Activated CD8-positive, alpha-beta T cell treated with anti-CD3 and anti-CD28 coated beads for 36 hours (primary cell): Measurements from ENCODE around the gene ANKRD22. TPM values are rescaled to one million over a fixed set of nuclear protein-coding genes. Genes with fewer than 3 reads are reported as not detected.
A peak's percentile ranks its signal among the peaks of the same experiment; 100 is the strongest.

Source experiments
- ATAC-seq: fragments of 200-7000 bp; cut with Tn5 transposase; one replicate; pipeline ENCODE4 v1.10.0; 2021; ENCODE audit warnings: mild to moderate bottlenecking, moderate library complexity
- CTCF ChIA-PET: fragments of 350-600 bp; sonication (Branson Sonifier 250); formaldehyde crosslinking; loops from one replicate; lab custom pipeline; 2021; ENCODE audit warnings: antibody characterized with exemption; lab: Charles Lee
- POLR2A ChIA-PET: fragments of 350-600 bp; sonication (Branson Sonifier 250); formaldehyde crosslinking; loops from one replicate; lab custom pipeline; 2021; ENCODE audit warnings: antibody characterized with exemption; lab: Charles Lee
- DNase-seq: peaks from one replicate; pipeline ENCODE4 v3.0.0-alpha.2; 2020
- H3K27ac Mint-ChIP-seq: one replicate; pipeline ENCODE4 v1.8.0; 2021; ENCODE audit warnings: mild to moderate bottlenecking, mixed read lengths
- H3K27me3 Mint-ChIP-seq: one replicate; pipeline ENCODE4 v1.8.0; 2021; ENCODE audit warnings: mixed read lengths
- H3K36me3 Mint-ChIP-seq: one replicate; pipeline ENCODE4 v1.8.0; 2021; ENCODE audit warnings: low read depth, mixed read lengths
- H3K4me1 Mint-ChIP-seq: one replicate; pipeline ENCODE4 v1.8.0; 2021; ENCODE audit warnings: low read depth, mixed read lengths
- H3K4me3 Mint-ChIP-seq: one replicate; pipeline ENCODE4 v1.8.0; 2021; ENCODE audit warnings: mild to moderate bottlenecking, moderate library complexity, mixed read lengths
- H3K9me3 Mint-ChIP-seq: one replicate; pipeline ENCODE4 v1.8.0; 2021; ENCODE audit warnings: mixed read lengths
- intact Hi-C: fragments of 100-400 bp; cut with micrococcal nuclease; formaldehyde crosslinking; loops from one replicate; pipeline ENCODE4 v1.10.0; 2022
- total RNA-seq, 2 experiments: library from RNA; stranded (reverse); gene quantifications; one replicate each; pipeline ENCODE4 v1.2.3, GENCODE V29; 2021
- TF ChIP-seq, protein P1 (sequence below): fragments of 200-600 bp; IDR thresholded peaks from one replicate; pipeline ENCODE4 v1.8.0; 2022; ENCODE audit warnings: antibody characterized with exemption, mild to moderate bottlenecking

ANKRD22 gene
- total RNA-seq, 2 experiments from 2014 or later: not detected

GRCh38 chr10:88880282-88881076 is 28.8 kb upstream of the ANKRD22 start:
- intact Hi-C loops: loop anchor here (1.0 kb wide), 1 partner anchor 45 kb away; no protein-coding TSS in a partner anchor
- peaks cover 61% of the 10 kb centered on the region for H3K4me1 Mint-ChIP-seq
- POLR2A ChIA-PET: interaction anchor here (0.6 to 2.9 kb wide), 27 partner anchors 9 to 1062 kb away, joined by 3 to 16 read pairs (median 4); partner anchors contain the start of genes ATAD1 and FAS
- no peaks in the 10 kb centered on the region for H3K9me3 Mint-ChIP-seq
- ATAC-seq: peak; percentile 83
- no peaks in the 10 kb centered on the region for H3K27me3 Mint-ChIP-seq
- peak; percentile 89 for DNase-seq
- H3K36me3 Mint-ChIP-seq: peaks cover 37% of the 10 kb centered on the region
- peak overlapping the region; percentile 98 for H3K27ac Mint-ChIP-seq
- peak overlapping the region; percentile 91 for H3K4me3 Mint-ChIP-seq
- CTCF ChIA-PET: interaction anchor here (0.9 to 5.0 kb wide), 14 partner anchors 10 to 54 kb away, joined by 3 to 34 read pairs (median 6); no protein-coding TSS in a partner anchor
- TF ChIP-seq, protein P1, sequence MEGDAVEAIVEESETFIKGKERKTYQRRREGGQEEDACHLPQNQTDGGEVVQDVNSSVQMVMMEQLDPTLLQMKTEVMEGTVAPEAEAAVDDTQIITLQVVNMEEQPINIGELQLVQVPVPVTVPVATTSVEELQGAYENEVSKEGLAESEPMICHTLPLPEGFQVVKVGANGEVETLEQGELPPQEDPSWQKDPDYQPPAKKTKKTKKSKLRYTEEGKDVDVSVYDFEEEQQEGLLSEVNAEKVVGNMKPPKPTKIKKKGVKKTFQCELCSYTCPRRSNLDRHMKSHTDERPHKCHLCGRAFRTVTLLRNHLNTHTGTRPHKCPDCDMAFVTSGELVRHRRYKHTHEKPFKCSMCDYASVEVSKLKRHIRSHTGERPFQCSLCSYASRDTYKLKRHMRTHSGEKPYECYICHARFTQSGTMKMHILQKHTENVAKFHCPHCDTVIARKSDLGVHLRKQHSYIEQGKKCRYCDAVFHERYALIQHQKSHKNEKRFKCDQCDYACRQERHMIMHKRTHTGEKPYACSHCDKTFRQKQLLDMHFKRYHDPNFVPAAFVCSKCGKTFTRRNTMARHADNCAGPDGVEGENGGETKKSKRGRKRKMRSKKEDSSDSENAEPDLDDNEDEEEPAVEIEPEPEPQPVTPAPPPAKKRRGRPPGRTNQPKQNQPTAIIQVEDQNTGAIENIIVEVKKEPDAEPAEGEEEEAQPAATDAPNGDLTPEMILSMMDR: no peak

GRCh38 chr10:88879534-88880281 is 28.1 kb upstream of the ANKRD22 start, which contains the start of gene STAMBPL1:
Gene STAMBPL1, plus strand, starts transcription at chr10:88880245. Its CDS starts 21,464 bp downstream, at chr10:88901709.
- Mint-ChIP-seq H3K36me3 (peaks cover 32% of the 10 kb centered on the region), H3K9me3 (no peaks in the 10 kb centered on the region), H3K4me1 (peaks cover 54% of the 10 kb centered on the region), H3K27ac (peak within 1 kb of the TSS; percentile 98), H3K27me3 (peaks cover under 1% of the 10 kb centered on the region), H3K4me3 (peak within 1 kb of the TSS; percentile 91)
- TF ChIP-seq, protein P1: no peak
- intact Hi-C loops: loop anchor here (1.0 kb wide), 1 partner anchor 44 kb away; no protein-coding TSS in a partner anchor
- POLR2A ChIA-PET: interaction anchor here (0.6 to 2.9 kb wide), 20 partner anchors 10 to 1061 kb away, joined by 3 to 16 read pairs (median 4); partner anchors contain the start of gene ATAD1
- peak; percentile 64 for ATAC-seq
- peak; percentile 88 for DNase-seq
- CTCF ChIA-PET: interaction anchor here (0.9 to 5.0 kb wide), 9 partner anchors 9 to 55 kb away, joined by 3 to 34 read pairs (median 5); no protein-coding TSS in a partner anchor

- TF ChIP-seq, protein P1: no peak
- no peak for ATAC-seq
- Mint-ChIP-seq H3K36me3 (peaks cover 13% of the 10 kb centered on the region), H3K27ac (no peak overlapping the region), H3K27me3 (peaks cover 2% of the 10 kb centered on the region), H3K4me3 (no peak overlapping the region), H3K9me3 (no peaks in the 10 kb centered on the region), H3K4me1 (peaks cover 31% of the 10 kb centered on the region)
- CTCF ChIA-PET: interaction anchor here (2.2 to 5.0 kb wide), 2 partner anchors 41 to 58 kb away, joined by 9 to 34 read pairs; no protein-coding TSS in a partner anchor
- no peak for DNase-seq
- intact Hi-C loops: no loop called here
- POLR2A ChIA-PET: interaction anchor here (1.0 kb wide), 1 partner anchor 15 kb away, joined by 3 read pairs; no protein-coding TSS in a partner anchor
These were observed 25.7 kb upstream of the ANKRD22 start for GRCh38 chr10:88877298-88877697.

GRCh38 chr10:88875081-88875480 is 23.4 kb upstream of the ANKRD22 start:
- Mint-ChIP-seq H3K9me3 (no peaks in the 10 kb centered on the region), H3K27me3 (peaks cover 2% of the 10 kb centered on the region), H3K36me3 (no peaks in the 10 kb centered on the region), H3K27ac (no peak overlapping the region), H3K4me3 (no peak overlapping the region), H3K4me1 (peaks cover 26% of the 10 kb centered on the region)
- intact Hi-C loops: no loop called here
- no peak for ATAC-seq
- ChIA-PET POLR2A (interaction anchor here (1.0 kb wide), 1 partner anchor 41 kb away, joined by 4 read pairs; no protein-coding TSS in a partner anchor), CTCF (interaction anchor here (1.6 to 1.7 kb wide), 2 partner anchors 13 to 58 kb away, joined by 5 read pairs; no protein-coding TSS in a partner anchor)
- TF ChIP-seq, protein P1: no peak
- no peak for DNase-seq
